HG03066 (cell line): ENCODE results near the gene NDUFAF3.
"Not testable (repeated sequence)": the region's sequence is repeated elsewhere in the genome, so short reads cannot be mapped to it uniquely, and the experiment has no call there.

Source experiments
- ATAC-seq: cut with Tn5 transposase; IDR thresholded peaks from one replicate; pipeline ENCODE4 v1.9.1; 2021; ENCODE audit warnings: low read depth; ENCODE audit not compliant: unreplicated experiment

NDUFAF3 gene

GRCh38 chr3:48999085-48999858 lies 22.6 kb upstream of the NDUFAF3 start:
- ATAC-seq: no peak

- no peak for ATAC-seq
These were observed 20.8 kb upstream of the NDUFAF3 start for GRCh38 chr3:49001155-49001554.

- ATAC-seq: no peak
These were observed 17.3 kb upstream of the NDUFAF3 start for GRCh38 chr3:49004352-49005302.

DNA sequence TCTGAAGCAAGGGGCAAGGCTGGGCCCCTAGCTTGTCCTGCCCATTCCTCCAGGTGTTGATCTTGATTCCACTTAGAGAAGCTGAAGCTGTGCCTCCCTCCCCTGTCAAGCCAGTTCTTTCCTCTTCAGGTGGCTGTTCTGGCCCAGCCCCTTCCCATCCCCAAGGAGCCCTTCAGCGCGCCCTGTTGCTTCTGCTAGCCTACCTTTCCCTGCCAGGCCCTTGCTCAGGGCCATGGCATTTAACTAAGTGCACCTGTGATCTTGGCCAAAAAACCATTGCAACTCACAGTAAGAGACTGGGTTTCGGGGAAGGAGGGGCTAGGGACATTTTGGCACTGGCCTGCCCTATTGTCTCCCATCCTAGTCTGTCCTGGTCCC lies 16.6 kb upstream of the NDUFAF3 start:
- ATAC-seq: no peak

GRCh38 chr3:49005998-49006397 lies 15.9 kb upstream of the NDUFAF3 start:
- no peak for ATAC-seq

GRCh38 chr3:49006408-49007067 lies 15.4 kb upstream of the NDUFAF3 start:
- no peak for ATAC-seq

GRCh38 chr3:49007068-49007770 lies 14.7 kb upstream of the NDUFAF3 start, which contains the start of gene WDR6:
WDR6 (plus strand) TSS chr3:49007391; CDS start chr3:49007432, 41 bp downstream.
- peak; percentile 92 for ATAC-seq

DNA sequence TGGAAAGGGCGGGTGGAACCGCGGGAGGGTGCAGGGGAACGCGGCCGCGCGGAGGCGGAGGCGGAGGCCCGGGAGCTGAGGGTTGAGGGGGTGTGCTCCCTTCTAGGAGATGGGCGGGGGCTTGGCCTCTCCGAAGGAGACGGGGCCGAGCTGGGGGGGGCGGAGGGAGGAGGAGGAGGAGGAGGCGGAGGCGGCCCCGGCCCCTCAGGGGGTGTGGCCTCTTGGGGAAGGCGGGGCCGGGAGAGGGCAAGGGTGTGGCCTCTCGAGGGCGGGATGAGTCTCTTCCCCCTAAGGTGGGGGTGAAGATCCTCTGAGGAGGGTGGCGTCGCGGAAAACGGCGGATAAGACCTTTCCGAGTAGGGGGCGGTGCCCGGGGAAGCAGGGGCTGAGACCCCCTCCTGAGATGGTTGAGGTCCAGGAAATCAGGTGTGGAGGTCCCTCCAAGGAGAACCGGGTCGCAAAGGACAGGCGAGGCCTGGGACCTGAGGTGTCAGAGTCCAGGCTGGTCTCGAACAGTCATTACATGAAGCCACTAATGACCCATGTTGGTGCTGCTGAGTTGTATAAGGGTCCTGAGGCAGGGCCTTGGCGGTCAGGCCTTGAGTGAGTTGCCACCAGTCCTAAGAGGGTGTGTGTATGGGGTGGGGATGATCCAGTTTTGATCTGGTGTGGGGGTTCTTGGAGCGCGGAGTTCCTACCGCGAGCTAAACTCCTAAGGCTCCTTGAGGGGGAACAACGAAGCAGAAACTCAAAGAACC lies 14.0 kb upstream of the NDUFAF3 start:
- peak; percentile 35 for ATAC-seq

GRCh38 chr3:49008627-49009026 lies 13.3 kb upstream of the NDUFAF3 start:
- ATAC-seq: not testable (repeated sequence)

DNA sequence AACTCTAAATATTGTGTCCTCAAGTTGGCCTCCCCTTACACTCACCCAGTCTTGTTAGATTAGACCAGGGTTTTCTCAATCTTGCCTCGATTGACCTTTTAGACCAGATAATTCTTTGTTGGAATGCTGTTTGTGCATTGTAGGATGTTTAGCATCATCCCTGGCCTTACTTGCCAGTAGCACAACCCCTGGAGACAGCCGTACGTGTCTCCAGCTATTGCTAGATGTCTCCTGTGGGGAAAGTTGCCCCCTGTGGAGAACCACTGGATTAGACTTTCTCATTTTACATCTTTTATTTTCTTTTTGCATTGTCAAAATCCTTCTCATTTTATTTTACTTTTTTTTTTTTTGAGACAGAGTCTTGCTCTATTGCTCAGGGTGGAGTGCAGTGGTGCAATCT lies 12.5 kb upstream of the NDUFAF3 start:
- ATAC-seq: no peak

DNA sequence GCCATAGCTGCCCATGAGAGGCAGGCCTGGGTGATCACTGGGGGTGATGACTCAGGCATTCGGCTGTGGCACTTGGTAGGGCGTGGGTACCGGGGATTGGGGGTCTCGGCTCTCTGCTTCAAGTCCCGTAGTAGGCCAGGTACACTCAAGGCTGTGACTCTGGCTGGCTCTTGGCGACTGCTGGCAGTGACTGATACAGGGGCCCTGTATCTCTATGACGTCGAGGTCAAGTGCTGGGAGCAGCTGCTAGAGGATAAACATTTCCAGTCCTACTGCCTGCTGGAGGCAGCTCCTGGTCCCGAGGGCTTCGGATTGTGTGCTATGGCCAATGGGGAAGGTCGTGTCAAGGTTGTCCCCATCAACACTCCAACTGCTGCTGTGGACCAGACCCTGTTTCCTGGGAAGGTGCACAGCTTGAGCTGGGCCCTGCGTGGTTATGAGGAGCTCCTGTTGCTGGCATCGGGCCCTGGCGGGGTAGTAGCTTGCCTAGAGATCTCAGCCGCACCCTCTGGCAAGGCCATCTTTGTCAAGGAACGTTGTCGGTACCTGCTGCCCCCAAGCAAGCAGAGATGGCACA lies 9.4 kb upstream of the NDUFAF3 start:
- ATAC-seq: no peak

DNA sequence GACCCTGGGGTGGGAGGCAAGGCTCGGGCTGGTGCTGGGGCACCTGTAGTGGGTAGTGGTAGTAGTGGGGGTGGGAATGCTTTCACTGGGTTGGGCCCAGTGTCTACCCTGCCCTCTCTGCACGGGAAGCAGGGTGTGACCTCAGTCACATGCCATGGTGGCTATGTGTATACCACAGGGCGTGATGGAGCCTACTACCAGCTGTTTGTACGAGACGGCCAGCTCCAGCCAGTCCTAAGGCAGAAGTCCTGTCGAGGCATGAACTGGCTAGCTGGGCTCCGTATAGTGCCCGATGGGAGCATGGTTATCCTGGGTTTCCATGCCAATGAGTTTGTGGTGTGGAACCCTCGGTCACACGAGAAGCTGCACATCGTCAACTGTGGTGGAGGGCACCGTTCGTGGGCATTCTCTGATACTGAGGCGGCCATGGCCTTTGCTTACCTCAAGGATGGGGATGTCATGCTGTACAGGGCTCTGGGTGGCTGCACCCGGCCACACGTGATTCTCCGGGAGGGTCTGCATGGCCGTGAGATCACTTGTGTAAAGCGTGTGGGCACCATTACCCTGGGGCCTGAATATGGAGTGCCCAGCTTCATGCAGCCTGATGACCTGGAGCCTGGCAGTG lies 8.7 kb upstream of the NDUFAF3 start:
- ATAC-seq: no peak

- no peak for ATAC-seq
These were observed 7.9 kb upstream of the NDUFAF3 start for GRCh38 chr3:49013738-49014660.

DNA sequence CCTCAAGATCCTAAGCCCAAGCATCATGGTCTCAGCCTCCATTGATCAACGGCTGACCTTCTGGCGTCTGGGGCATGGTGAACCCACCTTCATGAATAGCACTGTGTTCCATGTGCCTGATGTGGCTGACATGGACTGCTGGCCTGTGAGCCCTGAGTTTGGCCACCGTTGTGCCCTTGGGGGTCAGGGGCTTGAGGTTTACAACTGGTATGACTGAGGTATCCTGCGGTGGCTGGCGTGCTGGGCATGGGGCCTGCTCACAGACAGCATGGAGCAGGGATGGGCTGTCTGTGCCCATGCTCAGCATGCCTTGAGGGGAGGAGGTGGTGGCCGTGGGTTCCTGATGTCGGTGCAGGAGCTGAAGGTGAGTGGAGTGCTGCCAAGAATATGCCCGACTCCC lies 6.8 kb upstream of the NDUFAF3 start:
- ATAC-seq: no peak

- ATAC-seq: no peak
These were observed 6.2 kb upstream of the NDUFAF3 start for GRCh38 chr3:49015765-49016164.

DNA sequence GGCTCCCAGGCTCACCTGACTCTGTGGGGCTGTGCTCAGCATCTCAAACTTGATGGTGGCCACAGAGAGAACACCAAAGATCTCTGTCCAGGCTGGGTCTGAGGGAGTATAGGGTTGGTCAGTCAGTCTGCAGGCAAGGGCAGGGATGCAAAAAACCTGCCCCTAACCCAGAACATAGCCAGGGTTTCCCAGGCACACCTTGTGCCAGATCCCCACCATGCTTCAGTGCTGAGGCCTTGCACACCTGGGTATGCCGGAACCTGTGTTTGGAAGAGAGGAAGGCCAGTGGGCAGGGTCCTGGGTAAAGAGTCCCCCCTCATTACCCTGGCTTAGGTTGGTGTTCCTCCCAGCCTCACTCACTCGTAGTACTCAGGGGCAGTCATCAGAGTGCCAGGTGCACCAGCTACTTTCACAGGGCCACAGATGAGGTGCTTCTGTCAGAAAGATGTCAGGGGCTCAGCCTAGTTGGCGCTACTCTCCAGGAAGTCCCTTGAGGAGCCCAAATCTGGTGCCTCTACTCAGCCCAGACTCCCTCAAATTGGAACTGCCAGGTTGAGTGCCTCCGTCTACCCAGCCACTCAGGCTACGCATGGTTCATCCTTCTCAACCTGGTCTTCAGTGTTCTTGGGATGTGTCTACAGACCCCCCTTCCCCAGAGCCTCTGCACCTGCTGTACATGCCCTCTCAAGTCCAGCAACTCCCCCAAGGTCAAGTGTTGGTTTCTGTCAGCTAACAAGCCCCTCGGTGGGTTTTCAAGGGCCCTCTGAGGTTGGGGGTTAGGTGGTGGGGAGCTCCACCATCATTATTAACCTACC lies 5.3 kb upstream of the NDUFAF3 start:
- no peak for ATAC-seq
